GM19023 (cell line): Measurements from ENCODE around the gene TMEM255B.
"Not testable (repeated sequence)": the region's sequence is repeated elsewhere in the genome, so short reads cannot be mapped to it uniquely, and the experiment has no call there.

Experiments
- ATAC-seq: cut with Tn5 transposase; IDR thresholded peaks from one replicate; pipeline ENCODE4 v1.9.1; 2021; ENCODE audit warnings: mild to moderate bottlenecking, moderate library complexity; ENCODE audit not compliant: unreplicated experiment

The TMEM255B gene

DNA sequence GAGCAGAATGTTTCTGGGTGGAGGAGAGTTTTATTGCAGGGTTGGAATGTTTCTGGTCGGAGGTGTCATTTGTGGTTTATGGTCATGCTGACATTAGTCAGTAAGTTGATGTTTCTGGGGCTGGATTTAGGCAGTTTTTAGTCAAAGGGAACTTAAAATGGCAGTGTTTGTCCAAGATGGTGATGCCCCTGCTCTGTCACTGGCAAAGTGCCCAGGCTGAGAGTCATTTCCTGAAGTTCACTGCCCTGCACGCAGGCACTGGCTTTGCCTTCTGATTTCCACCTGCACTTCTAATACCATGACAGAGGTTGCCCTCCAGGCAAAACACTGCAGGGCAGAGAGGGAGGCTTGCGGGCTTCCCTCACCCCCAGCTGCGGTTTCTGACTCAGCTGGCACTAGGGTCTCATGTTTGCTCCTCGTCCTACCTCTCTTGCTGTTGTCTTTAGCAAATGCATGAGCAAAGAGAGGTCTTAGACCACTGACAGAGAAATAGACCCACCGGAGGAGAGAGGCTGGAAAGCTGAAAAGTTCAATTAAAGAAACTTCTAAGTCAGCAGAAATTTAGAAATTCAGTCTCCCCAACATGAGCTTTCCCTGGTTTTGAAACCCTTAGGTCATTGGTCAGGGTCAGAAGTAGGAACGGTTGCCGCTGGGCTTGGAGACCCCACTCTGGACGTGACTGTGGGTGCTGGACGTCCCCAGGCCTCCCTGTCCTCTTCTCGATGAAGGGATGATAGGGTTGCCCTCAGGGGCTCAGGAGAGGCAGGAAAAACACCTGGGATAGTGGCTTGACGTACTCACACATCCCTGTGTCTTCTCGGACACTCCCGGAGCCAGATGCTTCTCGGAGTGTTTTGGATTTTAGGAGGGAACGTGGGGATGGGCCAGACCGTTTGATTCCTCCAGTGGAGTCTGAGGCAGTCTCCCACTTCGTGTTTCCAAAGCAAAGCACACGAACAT lies 26.3 kb downstream of the TMEM255B start:
- ATAC-seq: no peak

DNA sequence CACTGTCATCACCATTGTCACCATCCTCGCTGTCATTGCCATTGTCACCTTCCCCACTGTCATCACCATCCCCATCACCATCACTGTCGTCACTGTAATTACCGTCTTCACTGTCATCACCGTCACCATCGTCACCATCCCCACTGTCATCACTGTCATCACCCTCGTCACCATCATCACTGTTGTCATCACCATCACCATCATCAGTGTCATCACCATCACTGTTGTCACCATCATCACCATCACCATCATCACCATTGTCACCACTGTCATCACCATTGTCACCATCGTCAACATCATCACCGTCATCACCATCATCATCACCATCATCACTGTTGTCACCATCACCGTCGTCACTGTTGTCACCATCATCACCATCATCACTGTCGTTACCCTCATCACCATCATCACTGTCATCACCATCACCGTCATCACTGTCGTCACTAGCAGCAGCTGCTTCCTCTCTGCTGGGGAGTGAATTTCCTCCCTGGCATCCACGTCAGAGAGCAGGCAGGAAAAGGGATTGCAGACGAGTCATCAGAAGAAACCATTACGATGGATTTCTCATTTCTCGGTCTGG lies 27.3 kb downstream of the TMEM255B start:
- ATAC-seq: no peak

DNA sequence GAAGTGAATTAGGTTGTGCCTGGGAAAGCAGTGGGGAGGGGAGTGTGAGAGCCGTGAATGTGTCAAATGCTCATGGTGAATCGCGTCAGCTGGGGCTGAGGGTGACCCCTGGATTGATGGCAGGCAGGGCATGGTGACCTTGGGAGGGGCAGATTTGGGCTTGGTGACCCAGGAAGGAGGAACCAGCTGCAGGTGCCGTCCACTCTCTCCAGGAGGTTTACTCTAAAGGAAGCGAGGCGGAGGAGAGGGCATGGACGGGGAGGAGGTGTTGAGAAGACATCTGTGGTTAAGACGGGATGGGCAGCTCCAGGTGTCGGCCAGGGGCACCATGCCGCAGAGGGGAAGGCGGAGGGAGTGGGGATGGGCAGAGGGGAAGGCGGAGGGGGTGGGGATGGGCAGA lies 28.7 kb downstream of the TMEM255B start:
- ATAC-seq: no peak

DNA sequence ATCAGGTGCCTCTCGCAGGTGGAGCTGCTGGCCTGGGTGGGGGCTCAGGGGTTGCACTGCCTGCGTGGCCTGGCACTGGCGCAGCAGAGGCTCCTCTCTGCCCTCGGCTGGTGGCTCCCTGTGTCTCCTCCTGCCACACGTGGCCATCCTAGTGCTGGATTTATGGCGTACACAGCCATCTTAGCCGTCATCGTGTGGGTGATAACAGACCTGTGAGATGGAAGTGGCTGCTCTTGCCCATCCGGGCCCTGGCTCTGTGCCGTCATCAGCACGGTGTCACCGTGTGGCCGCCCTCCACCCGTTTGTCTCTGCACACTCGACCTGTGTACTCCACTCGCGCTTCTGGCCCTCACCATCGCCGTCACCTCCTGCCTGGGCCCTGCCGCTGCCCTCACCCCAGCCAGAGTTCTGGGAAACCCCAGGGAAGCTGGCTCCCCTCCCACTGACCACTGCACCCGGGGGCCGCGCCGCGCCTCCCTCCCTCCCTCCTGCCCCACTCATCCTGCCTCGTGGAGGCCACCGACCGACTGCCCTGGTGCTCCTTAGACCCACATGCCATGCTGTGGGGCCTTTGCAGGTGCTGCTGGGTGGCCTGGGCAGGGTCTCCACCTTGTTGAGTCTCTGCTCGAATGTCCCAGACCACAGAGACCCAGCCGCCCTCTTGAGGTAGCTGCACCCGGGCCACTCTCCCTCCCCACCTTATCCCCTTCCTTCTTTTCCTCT lies 29.5 kb downstream of the TMEM255B start:
- no peak for ATAC-seq

DNA sequence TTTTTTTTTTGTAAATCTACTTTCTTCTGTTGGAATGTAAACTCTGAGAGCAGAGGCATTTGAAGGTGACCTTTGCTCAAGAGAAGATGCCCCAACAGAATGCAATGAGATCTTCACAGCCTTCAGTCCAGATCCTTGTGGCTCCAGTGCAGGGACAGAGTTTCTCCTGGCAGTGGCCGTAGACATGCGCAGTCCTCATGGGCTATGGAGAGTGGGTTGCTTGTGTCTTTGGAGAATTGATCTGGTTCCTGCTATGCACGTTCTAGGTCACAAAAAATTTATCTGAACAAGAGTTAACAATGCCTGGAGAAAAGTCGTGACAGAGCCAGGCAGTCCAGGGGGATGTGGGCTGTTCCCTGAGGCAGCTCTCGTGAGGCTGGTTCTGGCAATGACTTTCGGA lies 30.1 kb downstream of the TMEM255B start:
- no peak for ATAC-seq

DNA sequence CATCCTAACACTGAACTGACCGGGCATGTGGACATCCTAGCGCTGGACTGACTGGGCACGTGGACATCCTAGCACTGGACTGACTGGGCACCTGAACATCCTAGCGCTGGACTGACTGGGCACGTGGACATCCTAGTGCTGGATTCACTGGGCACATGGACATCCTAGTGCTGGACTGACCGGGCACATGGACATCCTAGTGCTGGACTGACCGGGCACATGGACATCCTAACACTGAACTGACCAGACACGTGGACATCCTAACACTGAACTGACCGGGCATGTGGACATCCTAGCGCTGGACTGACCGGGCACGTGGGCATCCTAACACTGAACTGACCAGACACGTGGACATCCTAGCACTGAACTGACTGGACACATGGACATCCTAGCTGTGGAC lies 30.9 kb downstream of the TMEM255B start:
- ATAC-seq: not testable (repeated sequence)

DNA sequence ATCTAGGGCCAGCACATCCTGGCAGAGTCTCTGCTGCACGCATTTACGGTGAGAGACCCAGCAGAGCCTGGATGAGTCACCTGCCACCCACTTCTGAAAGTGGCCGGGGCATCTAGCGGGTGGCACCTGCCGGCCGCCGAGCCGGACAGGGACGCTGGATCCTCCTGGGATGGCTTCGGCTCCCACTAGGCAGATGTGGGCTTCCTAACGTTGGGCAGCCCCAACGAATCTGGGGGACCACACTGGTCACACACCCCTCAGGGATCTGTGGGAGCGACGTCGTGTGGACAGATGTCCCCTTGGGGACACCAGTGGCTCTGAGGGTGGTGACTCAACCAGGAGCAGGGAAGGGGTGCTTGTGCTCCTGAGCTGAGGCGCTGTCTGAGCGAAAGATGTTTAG lies 32.2 kb downstream of the TMEM255B start:
- ATAC-seq: no peak

DNA sequence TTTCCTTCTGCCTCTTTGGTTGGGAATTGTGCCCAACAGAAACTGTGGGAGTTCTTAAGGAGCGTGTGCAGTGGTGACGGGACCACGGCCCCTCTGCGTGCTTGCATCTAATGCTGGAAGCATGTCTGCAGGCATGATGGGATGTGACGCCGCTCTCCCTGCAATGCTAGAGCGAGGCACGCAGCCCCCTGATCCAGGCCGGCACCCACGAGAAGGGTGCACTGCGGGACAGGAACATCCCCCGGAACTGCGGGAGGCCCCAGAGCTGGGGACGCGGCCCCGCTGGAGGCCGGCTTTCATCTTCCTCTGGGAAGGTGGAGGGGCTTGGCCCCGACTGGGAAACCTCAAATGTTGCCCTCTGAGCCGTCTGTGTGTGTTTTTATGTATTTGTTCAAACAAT lies 32.7 kb downstream of the TMEM255B start:
- no peak for ATAC-seq

DNA sequence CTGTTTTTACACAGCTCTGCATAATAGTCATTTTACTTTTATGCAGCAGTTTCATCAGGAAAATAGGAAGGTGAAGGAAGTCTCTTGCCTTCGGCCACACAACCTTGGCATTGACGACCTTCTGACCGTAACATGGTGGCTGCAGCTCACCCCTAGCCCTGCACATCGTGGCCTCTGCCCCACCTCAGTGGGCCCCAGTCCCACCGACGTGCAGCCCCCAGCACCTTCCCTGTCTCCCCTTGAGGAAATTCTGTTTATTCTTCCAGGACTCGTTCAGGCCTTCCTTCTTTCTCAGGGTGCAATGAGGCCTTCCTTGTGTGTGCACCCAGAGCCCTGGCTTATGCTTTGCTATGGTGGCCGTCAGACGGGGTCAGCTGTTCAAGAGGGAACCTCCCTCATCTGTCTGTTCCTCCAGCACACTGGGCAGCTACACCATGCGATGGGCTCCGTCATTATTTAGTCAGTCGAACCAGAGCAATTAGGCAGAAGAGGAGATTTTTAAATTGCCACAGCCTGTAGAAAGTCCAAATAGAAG lies 33.3 kb downstream of the TMEM255B start:
- no peak for ATAC-seq

DNA sequence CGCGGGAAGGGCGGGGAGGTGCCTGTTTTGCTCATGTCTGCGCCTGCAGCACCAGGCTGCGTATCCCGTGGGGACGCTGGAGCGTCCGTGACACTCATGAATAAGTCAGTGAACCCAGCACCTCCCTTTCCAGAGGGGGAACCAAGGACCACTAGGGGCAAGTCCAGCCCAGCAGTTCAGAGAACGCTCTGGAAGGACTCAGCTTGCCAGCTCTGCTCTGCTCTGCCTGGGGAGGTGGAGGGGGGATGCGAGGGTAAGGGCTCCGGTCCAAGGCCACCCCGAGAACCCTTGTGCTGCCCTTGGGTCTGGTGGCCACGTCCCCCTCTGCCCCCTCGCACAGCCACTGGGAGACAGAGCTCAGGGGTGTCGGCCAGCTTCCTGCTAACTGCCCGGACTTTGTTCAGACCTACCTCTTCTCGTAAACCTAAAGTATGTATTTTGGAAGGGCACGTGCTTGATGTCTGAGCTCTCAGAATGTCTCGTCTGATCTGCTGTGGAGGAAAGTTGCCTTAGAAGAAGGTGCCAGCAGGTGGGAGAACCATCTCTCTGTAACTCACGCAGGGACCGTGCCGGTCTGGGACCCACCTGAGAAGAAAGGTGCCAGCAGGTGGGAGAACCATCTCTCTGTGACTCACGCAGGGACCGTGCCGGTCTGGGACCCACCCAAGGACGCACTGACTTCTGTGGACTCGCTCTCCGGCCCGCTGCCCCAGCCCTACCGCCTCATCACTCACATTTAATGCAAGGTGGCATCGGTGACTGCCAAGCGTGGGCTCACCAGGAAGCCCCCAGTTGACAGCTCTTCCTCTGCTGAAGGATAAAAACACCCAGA lies 34.1 kb downstream of the TMEM255B start:
- no peak for ATAC-seq

DNA sequence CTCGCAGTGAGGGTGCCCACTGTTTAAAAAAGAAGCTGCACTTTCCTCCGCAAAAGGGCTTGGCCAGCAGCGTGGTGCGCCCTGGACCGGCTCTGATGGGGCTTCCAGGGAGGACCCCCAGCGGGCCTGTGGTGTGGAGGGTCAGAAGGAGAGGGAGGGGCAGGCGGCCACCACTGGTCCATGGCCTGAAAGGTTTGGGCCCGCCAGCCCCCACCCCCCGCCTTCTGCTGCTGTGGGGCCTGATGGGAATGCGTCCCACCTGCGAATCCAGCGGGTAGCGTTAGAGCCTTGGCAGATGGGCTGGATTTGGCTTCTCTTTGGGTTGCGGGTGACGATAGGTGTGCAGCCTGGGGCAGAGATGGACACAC lies 34.7 kb downstream of the TMEM255B start:
- ATAC-seq: no peak

DNA sequence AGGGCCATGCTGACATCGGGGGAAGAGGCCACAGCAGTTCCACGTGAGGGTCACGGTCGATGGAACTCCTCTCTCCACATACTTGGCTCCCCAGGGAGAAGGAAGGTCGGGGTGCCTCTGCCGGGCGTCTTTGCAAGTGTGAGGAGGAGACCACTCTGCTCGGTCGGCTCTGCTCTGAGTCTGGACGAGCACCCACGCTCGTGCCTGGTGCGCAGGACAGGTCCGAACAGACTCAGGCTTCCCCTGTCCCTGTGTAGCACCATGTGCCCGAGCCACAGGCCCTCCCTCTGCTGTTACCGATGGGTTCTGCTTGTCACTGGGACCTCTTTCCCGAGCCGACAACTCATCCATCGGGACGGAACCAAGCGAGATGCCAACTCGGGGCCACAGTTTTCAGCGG lies 35.1 kb downstream of the TMEM255B start:
- ATAC-seq: no peak

DNA sequence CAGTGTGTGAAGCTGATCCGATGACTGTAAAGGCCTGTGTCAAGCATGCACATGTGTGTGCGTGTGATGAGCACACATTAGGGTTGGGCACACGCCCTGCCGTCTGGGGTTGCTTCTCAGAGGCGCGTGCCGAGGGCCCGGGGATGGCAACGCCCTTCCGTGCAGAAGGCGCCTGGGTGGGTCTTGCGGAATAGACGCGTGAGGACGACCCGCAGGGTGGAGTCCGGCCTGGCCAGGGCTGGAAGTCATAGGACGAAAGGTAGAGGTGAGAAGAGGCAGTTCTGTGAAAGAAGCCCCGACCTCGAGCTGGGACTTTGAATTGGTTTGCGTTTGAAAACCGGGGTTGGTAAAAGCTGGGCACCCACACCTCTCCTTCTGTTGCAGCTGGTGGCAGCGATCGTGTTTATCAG lies 35.7 kb downstream of the TMEM255B start:
- ATAC-seq: no peak

DNA sequence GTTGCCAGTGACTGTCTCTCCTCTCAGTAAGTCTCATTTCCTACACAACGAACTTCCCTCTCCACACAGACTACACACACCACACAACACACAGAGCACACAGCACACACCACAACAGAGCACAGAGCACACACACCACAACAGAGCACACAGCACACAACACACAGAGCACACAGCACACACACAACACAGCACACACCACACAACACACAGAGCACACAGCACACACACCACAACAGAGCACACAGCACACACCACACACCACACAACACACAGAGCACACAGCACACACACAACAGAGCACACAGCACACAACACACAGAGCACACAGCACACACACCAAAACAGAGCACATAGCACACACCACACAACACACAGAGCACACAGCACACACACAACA lies 36.3 kb downstream of the TMEM255B start:
- not testable (repeated sequence) for ATAC-seq

DNA sequence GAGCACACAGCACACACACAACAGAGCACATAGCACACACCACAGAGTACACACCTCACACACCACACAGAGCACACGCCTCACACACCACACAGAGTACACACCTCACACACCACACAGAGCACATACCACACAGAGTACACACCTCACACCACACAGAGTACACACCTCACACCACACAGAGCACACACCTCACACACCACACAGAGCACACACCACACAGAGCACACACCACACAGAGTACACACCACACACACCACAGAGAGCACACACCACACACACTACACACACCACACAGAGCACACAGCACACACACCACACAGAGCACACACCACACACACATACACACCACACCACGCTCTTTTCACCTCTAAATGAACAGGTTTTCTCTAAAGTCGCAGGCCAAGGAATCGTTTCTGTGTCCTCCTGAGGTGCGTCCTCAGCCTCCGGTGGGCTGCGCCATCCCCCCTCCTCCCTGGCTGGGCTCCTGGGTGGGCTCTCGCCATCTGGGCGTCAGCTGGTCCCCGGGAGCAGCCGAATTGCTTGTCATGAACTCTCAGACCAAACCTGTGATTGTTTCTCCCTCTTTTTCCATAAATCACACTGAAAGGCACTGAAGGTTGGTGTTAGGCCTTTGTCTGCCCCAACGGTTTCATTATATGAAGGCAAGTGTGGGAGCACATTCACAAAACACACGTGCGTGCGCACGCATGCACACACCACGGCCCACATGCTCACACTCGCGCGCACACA lies 37.4 kb downstream of the TMEM255B start:
- no peak for ATAC-seq

DNA sequence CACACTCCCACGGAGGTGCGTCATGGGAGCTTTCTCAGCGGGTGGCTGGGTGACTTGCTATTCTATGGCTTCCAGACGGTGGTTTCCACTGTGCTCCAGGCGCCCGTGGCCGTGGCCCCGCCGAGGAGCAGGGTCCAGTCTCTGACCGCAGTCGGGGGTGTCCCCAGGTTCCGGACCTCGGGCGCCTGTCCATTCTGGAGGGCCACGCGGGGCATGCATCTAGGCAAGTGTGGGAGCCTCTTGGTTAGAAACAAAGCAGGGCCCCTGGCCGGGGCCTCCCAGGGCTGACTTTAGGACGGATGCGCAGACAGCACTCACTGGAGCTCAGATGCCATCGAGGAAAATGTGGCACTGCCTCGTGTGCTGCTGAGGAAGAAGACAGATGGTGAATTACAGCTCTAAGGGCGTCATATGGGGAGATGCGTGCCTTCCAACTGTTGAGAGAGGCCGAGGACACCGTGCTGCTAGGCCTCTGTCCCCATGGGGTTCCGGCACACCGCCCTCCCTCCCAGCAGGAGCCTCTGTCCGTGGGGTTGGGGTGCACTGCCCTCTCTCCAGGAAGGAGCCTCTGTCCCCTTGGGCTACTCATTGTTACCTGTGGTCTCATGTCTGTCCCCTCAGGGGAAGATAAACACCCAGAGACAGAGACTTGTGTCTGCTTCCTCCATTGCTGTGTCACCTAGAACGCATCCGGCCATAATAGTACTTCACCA lies 38.1 kb downstream of the TMEM255B start:
- no peak for ATAC-seq

DNA sequence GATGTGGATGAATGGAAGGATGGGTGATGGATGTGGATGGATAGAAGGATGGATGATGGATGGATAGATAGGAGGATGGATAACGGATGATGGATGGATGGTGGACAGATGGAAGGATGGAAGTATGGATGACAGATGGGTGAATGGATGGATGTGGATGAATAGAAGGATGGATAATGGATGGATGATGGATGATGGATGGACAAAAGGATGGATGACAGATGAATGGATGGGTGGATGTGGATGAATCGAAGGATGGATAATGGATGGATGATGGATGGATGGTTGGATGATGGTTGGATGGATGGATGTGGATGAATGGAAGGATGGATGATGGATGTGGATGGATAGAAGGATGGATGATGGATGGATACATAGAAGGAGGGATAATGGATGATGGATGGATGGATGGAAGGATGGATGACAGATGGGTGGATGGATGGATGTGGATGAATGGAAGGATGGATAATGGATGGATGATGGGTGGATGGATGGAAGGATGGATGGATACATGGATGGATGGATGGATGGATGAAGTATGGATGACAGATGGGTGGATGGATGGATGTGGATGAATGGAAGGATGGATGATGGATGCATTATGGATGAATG lies 39.3 kb downstream of the TMEM255B start:
- ATAC-seq: no peak

DNA sequence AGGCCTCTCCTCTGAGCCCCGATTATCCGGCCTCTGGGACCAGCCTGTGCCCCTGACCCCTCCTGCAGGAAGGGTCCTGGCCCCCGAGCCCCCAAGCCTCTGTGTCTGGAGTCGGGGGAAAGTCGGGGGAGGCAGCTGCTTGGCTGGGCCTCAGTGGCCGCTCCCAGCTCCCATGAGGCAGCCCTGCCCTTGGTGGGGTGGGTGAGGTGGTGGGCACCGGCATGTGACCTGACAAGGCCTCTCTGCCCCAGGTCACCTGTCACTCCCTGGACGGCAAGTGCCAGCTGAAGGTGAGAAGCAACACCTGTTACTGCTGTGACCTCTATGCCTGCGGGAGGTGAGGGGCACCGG lies 41.5 kb downstream of the TMEM255B start:
- ATAC-seq: no peak
